Mammary epithelial cell (primary cell): ENCODE results near the gene NDUFA5.

ENCODE experiments used
- EZH2 ChIP-seq: IDR thresholded peaks from 2 replicates; pipeline ENCODE4 v1.6.1; 2012; ENCODE audit warnings: low read length, inconsistent platforms, borderline replicate concordance
- TF ChIP-seq, protein P1 (sequence below), 2 donors: IDR thresholded peaks in 1 of 2; conservative IDR thresholded peaks in 1 of 2; 2 replicates each; pipeline ENCODE4 v1.5.1; 2011 to 2012; ENCODE audit warnings: inconsistent platforms in 2 of 2, low read length in 2 of 2, mild to moderate bottlenecking in 2 of 2, control low read depth in 1 of 2, low read depth in 1 of 2; ENCODE audit not compliant: insufficient read depth in 1 of 2; ENCODE audit errors: extremely low read depth in 1 of 2

DNA sequence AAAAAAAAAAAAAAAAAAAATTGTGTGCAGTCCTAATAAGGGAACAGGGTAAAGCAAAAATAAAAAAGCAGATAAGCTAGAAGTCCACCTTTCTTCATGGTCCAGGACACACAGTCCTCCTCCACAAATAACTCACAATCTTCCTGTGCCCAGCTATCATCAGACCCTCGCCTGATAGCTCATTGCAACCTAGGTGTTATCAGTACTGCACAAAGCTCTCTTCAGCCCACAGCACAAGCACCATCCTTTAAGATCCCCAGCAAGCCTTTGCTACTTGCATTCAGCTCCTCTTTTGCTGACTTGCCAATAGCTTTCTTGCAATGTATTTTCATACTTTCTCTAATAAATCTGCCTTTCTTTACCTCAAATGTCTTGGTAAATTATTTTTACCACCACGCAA, 5.0 kb downstream of the NDUFA5 start:
- TF ChIP-seq, protein P1, sequence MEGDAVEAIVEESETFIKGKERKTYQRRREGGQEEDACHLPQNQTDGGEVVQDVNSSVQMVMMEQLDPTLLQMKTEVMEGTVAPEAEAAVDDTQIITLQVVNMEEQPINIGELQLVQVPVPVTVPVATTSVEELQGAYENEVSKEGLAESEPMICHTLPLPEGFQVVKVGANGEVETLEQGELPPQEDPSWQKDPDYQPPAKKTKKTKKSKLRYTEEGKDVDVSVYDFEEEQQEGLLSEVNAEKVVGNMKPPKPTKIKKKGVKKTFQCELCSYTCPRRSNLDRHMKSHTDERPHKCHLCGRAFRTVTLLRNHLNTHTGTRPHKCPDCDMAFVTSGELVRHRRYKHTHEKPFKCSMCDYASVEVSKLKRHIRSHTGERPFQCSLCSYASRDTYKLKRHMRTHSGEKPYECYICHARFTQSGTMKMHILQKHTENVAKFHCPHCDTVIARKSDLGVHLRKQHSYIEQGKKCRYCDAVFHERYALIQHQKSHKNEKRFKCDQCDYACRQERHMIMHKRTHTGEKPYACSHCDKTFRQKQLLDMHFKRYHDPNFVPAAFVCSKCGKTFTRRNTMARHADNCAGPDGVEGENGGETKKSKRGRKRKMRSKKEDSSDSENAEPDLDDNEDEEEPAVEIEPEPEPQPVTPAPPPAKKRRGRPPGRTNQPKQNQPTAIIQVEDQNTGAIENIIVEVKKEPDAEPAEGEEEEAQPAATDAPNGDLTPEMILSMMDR (conservative IDR thresholded peaks at IDR 0.05 in 1 of 2, IDR thresholded peaks at IDR 0.05 in 1 of 2; ENCODE audit: extremely low read depth in 1 of 2, insufficient read depth in 1 of 2, low read depth in 1 of 2, low read length in 2 of 2), result no peak
- TF ChIP-seq EZH2, result no peak
